ENCODE data around the gene SLC30A7.

GRCh38 chr1:100969327-100969726 is 73.4 kb downstream of the SLC30A7 start:
- TF ChIP-seq CTCF (IDR thresholded peaks at IDR 0.05) (no peak), POLR2A (IDR thresholded peaks at IDR 0.05) (no peak)

All from testis (tissue), 2 donors.